Ecto neural progenitor cell (in vitro differentiated cells): Measurements from ENCODE around the gene PARP3.
A peak's percentile ranks its signal among the peaks of the same experiment; 100 is the strongest.
"Not testable (repeated sequence)": the region's sequence is repeated elsewhere in the genome, so short reads cannot be mapped to it uniquely, and the experiment has no call there.

ENCODE experiments used
- DNase-seq: peaks from one replicate; pipeline ENCODE4 v3.0.0-alpha.2; 2018; ENCODE audit warnings: low spot score

Gene PARP3

DNA sequence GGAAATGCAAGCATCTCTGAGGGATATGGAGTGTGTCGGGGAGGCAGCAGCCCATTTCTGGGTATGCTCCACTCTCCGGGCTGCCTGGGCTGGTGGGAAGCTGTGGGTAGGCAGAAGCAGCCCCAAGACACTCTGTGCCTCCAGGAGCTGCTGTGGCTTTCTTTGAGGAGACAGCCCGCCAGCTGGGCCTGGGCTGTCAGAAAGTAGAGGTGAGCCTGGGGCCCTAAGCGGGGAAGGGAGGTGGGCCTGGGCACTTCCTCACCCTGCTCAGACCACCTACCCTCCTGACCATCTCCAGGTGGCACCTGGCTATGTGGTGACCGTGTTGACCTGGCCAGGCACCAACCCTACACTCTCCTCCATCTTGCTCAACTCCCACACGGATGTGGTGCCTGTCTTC, 42.9 kb downstream of the PARP3 start:
- DNase-seq, result no peak

DNA sequence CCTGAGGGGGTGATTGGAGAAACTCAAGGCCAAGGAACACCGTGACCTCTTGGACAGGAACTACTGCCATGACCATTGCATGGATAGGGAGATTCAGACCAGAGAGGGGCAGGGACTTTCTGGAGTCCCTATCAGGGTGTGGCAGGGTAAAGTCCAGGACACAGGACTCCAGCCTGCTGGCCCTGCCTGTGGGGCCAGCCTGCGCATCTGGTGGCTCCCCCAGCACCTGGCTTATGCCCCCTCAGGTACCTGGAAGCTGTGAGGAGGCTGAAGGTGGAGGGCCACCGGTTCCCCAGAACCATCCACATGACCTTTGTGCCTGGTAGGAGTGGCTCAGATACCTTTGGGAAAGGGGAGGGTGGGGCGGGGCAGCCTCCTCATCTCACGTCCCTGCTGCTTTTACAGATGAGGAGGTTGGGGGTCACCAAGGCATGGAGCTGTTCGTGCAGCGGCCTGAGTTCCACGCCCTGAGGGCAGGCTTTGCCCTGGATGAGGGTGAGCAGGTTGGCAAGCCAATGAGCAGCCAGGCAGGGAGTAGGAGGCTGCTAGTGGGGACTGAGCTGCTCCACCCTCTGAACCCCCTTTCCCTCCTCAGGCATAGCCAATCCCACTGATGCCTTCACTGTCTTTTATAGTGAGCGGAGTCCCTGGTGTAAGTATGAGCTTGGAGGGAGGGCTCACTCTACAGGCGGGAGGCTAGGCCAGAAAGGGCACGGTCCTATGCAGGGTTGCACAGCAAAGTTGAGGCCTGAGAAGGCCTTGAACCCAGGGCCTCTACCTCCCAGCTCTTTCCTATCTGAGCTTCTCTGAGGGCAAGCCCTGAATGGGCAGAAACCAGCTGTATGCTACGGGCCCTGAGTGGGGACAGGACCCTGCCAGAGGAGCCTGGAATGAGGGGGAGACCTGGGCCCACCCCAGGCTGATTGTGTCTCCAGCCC, 44.1 kb downstream of the PARP3 start:
- no peak for DNase-seq

DNA sequence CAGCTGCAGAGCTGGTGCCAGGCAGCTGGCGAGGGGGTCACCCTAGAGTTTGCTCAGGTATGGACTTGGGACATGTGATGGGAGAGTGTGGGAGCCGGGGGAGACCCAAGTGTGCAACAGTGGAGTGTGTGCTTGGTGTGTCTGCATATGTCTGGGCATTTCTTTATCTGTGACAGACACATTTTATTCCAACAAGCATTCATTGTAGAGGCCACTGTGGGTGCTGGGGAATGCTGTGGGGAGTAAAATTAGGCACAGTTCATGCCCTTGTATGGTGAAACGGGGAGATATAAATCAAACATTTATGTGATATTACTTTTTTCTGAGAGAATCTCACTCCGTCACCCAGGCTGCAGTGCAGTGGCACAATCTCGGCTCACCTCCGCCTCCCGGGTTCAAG, 45.4 kb downstream of the PARP3 start:
- DNase-seq, result no peak

DNA sequence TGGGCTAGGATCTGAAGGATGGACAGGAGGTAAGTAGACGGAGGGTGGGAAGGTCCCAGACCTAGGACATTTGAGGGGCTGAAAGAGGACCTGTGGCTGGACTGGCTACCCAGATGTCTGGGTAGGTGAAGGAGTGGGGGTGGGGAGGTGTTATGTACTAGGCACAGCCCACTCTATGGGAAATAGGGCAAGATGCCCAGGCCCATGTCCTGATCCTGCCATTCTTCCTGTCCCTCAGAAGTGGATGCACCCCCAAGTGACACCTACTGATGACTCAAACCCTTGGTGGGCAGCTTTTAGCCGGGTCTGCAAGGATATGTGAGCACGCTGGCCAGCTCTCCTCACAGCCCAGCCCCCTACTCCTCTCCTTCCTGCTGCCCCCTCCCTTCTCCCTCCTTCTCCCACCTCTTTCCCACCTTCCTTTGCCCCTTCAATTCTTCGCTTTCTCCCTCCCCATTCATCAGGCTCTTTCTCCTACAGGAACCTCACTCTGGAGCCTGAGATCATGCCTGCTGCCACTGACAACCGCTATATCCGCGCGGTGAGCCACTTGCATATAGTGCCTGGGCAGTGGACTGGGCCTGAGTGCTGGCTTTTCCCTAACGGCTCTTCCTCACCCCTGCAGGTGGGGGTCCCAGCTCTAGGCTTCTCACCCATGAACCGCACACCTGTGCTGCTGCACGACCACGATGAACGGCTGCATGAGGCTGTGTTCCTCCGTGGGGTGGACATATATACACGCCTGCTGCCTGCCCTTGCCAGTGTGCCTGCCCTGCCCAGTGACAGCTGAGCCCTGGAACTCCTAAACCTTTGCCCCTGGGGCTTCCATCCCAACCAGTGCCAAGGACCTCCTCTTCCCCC, 46.4 kb downstream of the PARP3 start:
- DNase-seq, result no peak

DNA sequence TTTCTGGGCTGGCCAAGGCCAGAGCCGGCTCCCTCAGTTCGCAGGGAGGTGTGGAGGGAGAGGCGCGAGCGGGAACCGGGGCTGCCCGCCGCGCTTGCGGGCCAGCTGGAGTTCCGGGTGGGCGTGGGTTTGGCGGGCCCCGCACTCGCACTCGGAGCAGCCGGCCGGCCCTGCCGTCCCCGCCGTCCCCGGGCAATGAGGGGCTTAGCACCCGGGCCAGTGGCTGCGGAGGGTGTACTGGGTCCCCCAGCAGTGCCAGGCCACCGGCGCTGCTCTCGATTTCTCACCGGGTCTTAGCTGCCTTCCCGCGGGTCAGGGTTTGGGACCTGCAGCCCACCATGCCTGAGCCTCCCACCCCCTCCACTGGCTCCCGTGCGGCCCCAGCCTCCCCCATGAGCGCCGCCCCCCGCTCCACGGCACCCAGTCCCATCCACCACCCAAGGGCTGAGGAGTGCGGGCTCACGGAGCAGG, 48.4 kb downstream of the PARP3 start:
- not testable (repeated sequence) for DNase-seq

DNA sequence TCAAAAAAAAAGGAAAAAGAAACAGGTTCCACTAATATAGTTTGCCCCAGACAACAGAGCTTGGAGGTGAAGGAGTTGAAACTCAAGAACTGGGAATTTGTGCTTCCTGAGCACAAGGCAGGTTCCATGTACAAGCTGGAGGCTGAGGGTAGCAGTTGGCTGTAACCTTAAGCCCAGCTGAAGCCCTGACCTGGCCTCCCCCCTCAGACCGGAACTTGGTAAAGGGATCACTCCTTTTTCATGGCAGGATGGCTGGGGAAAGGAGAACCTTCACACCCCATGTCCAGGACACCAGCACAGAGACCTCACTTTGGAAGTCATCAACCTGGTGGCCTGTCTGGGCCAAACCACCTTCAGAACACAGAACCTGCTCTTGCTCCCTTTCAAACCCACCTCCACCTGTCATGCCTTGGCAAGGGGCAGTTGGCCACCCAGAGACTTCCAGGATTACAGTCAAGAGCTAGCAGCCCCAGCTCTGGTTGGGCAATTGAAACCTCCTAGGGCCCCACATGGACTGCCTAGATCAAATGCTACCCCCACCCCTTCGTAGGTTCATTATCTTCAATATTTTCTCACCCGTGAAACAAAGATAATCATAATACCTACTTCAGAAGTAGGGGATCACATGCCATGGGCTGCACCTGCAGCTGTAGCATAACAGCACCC, 50.0 kb downstream of the PARP3 start:
- DNase-seq, result no peak

DNA sequence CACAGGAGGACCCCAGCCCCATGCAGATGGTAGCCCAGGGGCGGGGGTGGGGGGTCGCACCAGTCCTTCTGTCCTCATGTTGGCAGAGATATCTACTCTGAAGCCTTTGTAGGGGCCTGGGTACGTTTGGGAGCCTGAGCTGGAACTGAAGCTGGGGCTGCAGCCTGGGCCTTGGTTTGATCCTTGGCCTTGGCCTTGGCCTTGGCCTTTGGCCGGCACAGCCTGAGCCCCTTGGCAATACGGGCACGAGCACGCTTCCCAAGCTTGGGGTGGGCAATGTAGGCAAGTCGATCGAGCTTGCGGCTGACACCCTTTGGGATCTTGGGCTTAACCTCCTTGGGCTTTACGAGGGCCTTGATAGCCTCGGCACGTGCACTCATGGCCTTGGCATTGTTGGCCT, 51.5 kb downstream of the PARP3 start:
- not testable (repeated sequence) for DNase-seq

DNA sequence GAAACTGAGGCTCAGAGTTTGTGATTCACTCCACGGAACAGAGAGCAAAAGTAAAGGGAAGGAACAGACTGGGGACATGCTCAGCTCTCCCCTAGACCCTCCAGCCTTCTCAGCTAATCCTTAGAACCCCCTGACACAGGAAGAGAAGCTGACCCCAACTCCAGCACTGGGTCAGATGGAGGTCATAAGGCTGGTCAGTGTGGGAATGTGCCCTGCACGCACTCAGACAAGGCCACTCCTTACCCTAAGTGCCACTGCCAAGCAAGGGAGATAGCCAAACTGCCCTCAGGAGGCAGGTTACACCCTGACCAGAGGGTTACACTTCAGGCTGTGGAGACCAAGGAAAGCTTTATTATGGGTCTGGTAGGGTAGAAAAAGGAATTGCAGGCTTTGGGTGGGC, 52.4 kb downstream of the PARP3 start:
- DNase-seq, result no peak

DNA sequence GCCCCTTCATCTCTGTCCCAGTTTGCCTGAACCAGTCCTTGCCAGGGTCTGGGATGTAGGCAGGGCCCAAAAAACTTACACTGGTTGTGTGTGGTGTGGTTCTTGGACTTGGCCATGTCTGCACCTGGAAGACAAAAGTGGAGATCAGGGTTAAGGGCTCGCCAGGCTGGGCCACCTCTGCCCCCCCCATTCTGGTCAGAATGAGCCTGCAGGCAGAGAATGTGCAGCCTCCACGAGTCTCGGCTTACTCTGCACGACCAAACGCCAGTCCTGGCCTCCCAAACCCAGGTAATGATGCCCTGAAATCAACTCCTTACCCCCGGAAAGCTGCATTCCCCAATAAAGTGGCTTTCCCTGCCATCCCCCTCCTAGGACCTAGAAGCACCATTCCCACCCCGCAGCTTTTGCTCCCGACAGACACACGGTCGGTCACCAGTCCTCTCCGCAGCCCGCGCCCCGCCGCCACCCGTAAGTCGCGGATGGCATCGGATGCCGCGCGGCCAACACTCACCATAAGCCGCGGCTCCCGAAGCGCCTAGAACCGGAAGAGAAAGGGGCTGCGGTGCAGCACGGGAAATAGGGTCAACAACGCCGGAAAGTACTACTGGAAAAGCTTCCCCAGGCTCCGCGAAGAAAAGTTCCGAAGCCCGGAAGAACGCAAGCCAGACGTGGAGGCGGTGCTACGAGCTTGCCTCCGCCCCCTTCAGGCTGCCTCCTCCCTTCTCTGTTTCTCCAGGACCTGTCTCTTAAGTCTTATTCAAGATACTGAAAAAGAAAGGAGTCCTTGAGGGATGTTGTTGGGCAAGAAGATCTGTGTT, 53.4 kb downstream of the PARP3 start, which contains the start of gene RPL29:
RPL29 (minus strand) TSS at position 550 of the 818 bp plus-strand sequence; CDS start at position 116, 434 bp downstream.
- peak; percentile 92 for DNase-seq

DNA sequence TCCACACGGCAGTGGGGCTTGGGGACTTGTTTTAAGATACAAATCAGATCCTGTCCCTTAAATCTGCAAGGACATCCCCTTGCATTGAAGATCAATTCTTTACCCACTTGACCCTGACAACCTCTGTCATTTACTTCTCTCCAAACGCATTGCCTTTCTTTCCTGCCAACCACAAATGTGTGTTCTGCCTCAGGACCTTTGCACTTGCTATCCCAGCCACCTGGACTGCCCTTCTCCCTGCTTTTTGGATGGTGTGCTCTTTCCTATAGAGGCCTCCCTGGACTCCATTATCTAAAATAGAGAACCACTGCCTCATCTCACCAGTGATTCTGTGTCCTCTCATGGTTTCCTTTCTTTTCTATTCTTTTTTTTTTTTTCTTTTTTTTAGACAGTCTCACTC, 55.0 kb downstream of the PARP3 start:
- DNase-seq, result no peak

DNA sequence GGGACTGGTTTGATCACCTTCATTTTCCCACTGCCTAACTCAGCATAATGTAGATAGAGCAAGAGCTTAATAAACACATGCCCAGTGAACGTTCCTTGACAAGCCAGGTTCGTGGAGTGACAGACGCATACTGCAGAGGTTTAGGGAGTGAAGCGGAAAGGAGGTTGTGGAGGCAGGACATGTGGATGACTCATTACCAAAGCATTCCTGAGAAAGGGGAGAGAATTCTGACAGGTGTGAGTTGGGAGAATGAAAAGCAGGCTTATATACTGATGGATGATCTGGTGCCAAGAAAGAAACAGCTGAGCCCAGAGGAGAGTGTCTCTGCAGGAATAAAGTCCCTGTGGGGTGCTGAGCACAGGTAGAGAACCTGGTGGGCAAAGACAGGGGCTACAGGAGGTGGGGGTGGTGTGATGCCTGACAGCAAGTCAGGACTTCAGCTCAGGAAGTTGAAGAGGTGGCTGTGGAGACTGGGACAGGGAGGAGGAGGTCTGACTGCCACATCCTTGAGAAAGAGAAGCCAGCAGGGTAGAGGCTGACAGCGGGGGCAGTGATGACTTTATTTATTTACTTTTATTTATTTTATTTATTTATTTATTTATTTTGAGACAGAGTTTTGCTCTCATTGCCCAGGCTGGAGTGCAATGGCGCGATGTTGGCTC, 55.9 kb downstream of the PARP3 start:
- DNase-seq, result no peak
